Superior temporal gyrus (tissue), 1 donor: ENCODE data around the gene EYS.

ENCODE experiments used
- DNase-seq: peaks from one replicate; pipeline ENCODE4 v3.0.0-alpha.2; 2016; ENCODE audit errors: extremely low spot score

The EYS gene

GRCh38 chr6:64838726-64839125 lies 868.3 kb downstream of the EYS start:
- DNase-seq: no peak

- DNase-seq: no peak
Observed at GRCh38 chr6:64831680-64832079, 875.3 kb downstream of the EYS start.

GRCh38 chr6:64817525-64817924 lies 889.5 kb downstream of the EYS start:
- DNase-seq: no peak

- no peak for DNase-seq
Observed at GRCh38 chr6:64815718-64816117, 891.3 kb downstream of the EYS start.

- no peak for DNase-seq
Observed at GRCh38 chr6:64812138-64812537, 894.9 kb downstream of the EYS start.

GRCh38 chr6:64811119-64811518 lies 895.9 kb downstream of the EYS start:
- DNase-seq: no peak

- no peak for DNase-seq
Observed at GRCh38 chr6:64807785-64808184, 899.2 kb downstream of the EYS start.

- DNase-seq: no peak
Observed at GRCh38 chr6:64803470-64804166, 903.4 kb downstream of the EYS start.

- DNase-seq: no peak
Observed at GRCh38 chr6:64792534-64792933, 914.5 kb downstream of the EYS start.

GRCh38 chr6:64789476-64789875 lies 917.5 kb downstream of the EYS start:
- DNase-seq: no peak

GRCh38 chr6:64786736-64787135 lies 920.3 kb downstream of the EYS start:
- DNase-seq: no peak

- DNase-seq: no peak
Observed at GRCh38 chr6:64782877-64783276, 924.1 kb downstream of the EYS start.

- DNase-seq: no peak
Observed at GRCh38 chr6:64777941-64778785, 928.9 kb downstream of the EYS start.

- DNase-seq: no peak
Observed at GRCh38 chr6:64776359-64776758, 930.7 kb downstream of the EYS start.

GRCh38 chr6:64774881-64775280 lies 932.1 kb downstream of the EYS start:
- no peak for DNase-seq

- no peak for DNase-seq
Observed at GRCh38 chr6:64750910-64751309, 956.1 kb downstream of the EYS start.

- DNase-seq: no peak
Observed at GRCh38 chr6:64737418-64737817, 969.6 kb downstream of the EYS start.

GRCh38 chr6:64736421-64736950 lies 970.5 kb downstream of the EYS start:
- no peak for DNase-seq

- no peak for DNase-seq
Observed at GRCh38 chr6:64733433-64733832, 973.6 kb downstream of the EYS start.

- DNase-seq: no peak
Observed at GRCh38 chr6:64732888-64733287, 974.1 kb downstream of the EYS start.

GRCh38 chr6:64729522-64729921 lies 977.5 kb downstream of the EYS start:
- no peak for DNase-seq

GRCh38 chr6:64727075-64727474 lies 980.0 kb downstream of the EYS start:
- DNase-seq: no peak

GRCh38 chr6:64724091-64724490 lies 982.9 kb downstream of the EYS start:
- DNase-seq: no peak
